SK-N-SH treated with all-trans-retinoic acid at 6 μM for 48 hours (cell line): Measurements from ENCODE around the gene KCNK5.

Experiments
- ATAC-seq: fragments of 200-7000 bp; cut with Tn5 transposase; 3 replicates; pipeline ENCODE4 v1.9.1; 2020; ENCODE audit warnings: mild to moderate bottlenecking, moderate library complexity
- ARNTL ChIP-seq: fragments of 450-650 bp; formaldehyde crosslinking; IDR thresholded peaks from 2 replicates; pipeline ENCODE4 v1.5.0; 2020; ENCODE audit warnings: low read depth, mild to moderate bottlenecking, moderate library complexity, borderline replicate concordance
- BACH2 ChIP-seq: fragments of 250-450 bp; sonication (Bioruptor Pico); IDR thresholded peaks from 2 replicates; pipeline ENCODE4 v1.9.0; 2021; ENCODE audit warnings: mild to moderate bottlenecking, borderline replicate concordance
- CREB5 ChIP-seq: fragments of 250-450 bp; sonication (Bioruptor Pico); IDR thresholded peaks from 2 replicates; pipeline ENCODE4 v1.5.1; 2020; ENCODE audit warnings: low read depth, mild to moderate bottlenecking, moderate library complexity
- CSDC2 ChIP-seq: fragments of 250-450 bp; sonication (Bioruptor Pico); IDR thresholded peaks from 2 replicates; pipeline ENCODE4 v1.5.0; 2020; ENCODE audit warnings: mild to moderate bottlenecking, moderate library complexity
- CSRNP3 ChIP-seq: fragments of 250-450 bp; sonication (Bioruptor Pico); IDR thresholded peaks from 2 replicates; pipeline ENCODE4 v1.5.1; 2021; ENCODE audit warnings: mild to moderate bottlenecking, moderate library complexity
- ESRRG ChIP-seq: fragments of 250-450 bp; sonication (Bioruptor Pico); IDR thresholded peaks from 2 replicates; pipeline ENCODE4 v1.6.1; 2021; ENCODE audit warnings: mild to moderate bottlenecking
- GLIS3 ChIP-seq: fragments of 250-450 bp; sonication (Bioruptor Pico); IDR thresholded peaks from 2 replicates; pipeline ENCODE4 v1.5.0; 2020; ENCODE audit warnings: mild to moderate bottlenecking, moderate library complexity
- ISL1 ChIP-seq: fragments of 250-450 bp; sonication (Bioruptor Pico); IDR thresholded peaks from 2 replicates; pipeline ENCODE4 v2.1.2; 2022; ENCODE audit warnings: mild to moderate bottlenecking, moderate library complexity
- OSR1 ChIP-seq: fragments of 250-450 bp; sonication (Bioruptor Pico); IDR thresholded peaks from 2 replicates; pipeline ENCODE4 v1.8.0; 2022; ENCODE audit warnings: moderate library complexity, mild to moderate bottlenecking, inconsistent platforms
- PATZ1 ChIP-seq: fragments of 250-450 bp; sonication (Bioruptor Pico); IDR thresholded peaks from 2 replicates; pipeline ENCODE4 v1.8.0; 2020; ENCODE audit warnings: mild to moderate bottlenecking, moderate library complexity, borderline replicate concordance
- POU6F1 ChIP-seq: fragments of 250-450 bp; sonication (Bioruptor Pico); IDR thresholded peaks from 2 replicates; pipeline ENCODE4 v1.8.0; 2021; ENCODE audit warnings: low read depth, mild to moderate bottlenecking, moderate library complexity, borderline replicate concordance
- PPARA ChIP-seq: fragments of 250-450 bp; sonication (Bioruptor Pico); IDR thresholded peaks from 2 replicates; pipeline ENCODE4 v1.5.0; 2020; ENCODE audit warnings: mild to moderate bottlenecking, borderline replicate concordance
- RARB ChIP-seq: fragments of 250-450 bp; sonication (Bioruptor Pico); IDR thresholded peaks from 2 replicates; pipeline ENCODE4 v1.8.0; 2021; ENCODE audit warnings: mild to moderate bottlenecking, moderate library complexity
- SNAI2 ChIP-seq: fragments of 250-450 bp; sonication (Bioruptor Pico); IDR thresholded peaks from 2 replicates; pipeline ENCODE4 v1.5.0; 2020; ENCODE audit warnings: mild to moderate bottlenecking, moderate library complexity
- TCF4 ChIP-seq: fragments of 250-450 bp; sonication (Bioruptor Pico); IDR thresholded peaks from 2 replicates; pipeline ENCODE4 v1.8.0; 2021; ENCODE audit warnings: mild to moderate bottlenecking, moderate library complexity, borderline replicate concordance
- TOX ChIP-seq: fragments of 250-450 bp; sonication (Bioruptor Pico); IDR thresholded peaks from 2 replicates; pipeline ENCODE4 v1.8.0; 2021; ENCODE audit warnings: mild to moderate bottlenecking, moderate library complexity, borderline replicate concordance
- TSHZ2 ChIP-seq: fragments of 250-450 bp; sonication (Bioruptor Pico); IDR thresholded peaks from 2 replicates; pipeline ENCODE4 v1.5.0; 2020; ENCODE audit warnings: mild to moderate bottlenecking, moderate library complexity
- ZC3H10 ChIP-seq: fragments of 250-450 bp; sonication (Bioruptor Pico); IDR thresholded peaks from 2 replicates; pipeline ENCODE4 v1.5.1; 2021; ENCODE audit warnings: mild to moderate bottlenecking, moderate library complexity
- ZFP3 ChIP-seq: fragments of 250-450 bp; sonication (Bioruptor Pico); IDR thresholded peaks from 2 replicates; pipeline ENCODE4 v1.5.0; 2020; ENCODE audit warnings: mild to moderate bottlenecking, moderate library complexity
- ZFP30 ChIP-seq: fragments of 450-650 bp; formaldehyde crosslinking; IDR thresholded peaks from 2 replicates; pipeline ENCODE4 v1.5.0; 2022; ENCODE audit warnings: mild to moderate bottlenecking, moderate library complexity
- ZNF565 ChIP-seq: fragments of 450-650 bp; formaldehyde crosslinking; conservative IDR thresholded peaks from 2 replicates; pipeline ENCODE4 v1.5.0; 2020; ENCODE audit warnings: low read depth, mild to moderate bottlenecking, moderate library complexity
- ZNF8 ChIP-seq: fragments of 450-650 bp; formaldehyde crosslinking; IDR thresholded peaks from 2 replicates; pipeline ENCODE4 v1.5.0; 2020; ENCODE audit warnings: mild to moderate bottlenecking, moderate library complexity

The KCNK5 gene

GRCh38 chr6:39172377-39172757 lies 56.9 kb downstream of the KCNK5 start:
- ATAC-seq: no peak
- TF ChIP-seq ZNF565 (CRISPR knock-in tag) (no peak), ESRRG (CRISPR knock-in tag) (no peak), ZFP30 (CRISPR knock-in tag) (no peak), POU6F1 (CRISPR knock-in tag) (no peak), ZC3H10 (CRISPR knock-in tag) (no peak), CSDC2 (CRISPR knock-in tag) (no peak), CREB5 (no peak), OSR1 (no peak), SNAI2 (no peak), RARB (no peak), PPARA (no peak), ISL1 (CRISPR knock-in tag) (no peak), PATZ1 (CRISPR knock-in tag) (no peak), CSRNP3 (CRISPR knock-in tag) (no peak), TOX (CRISPR knock-in tag) (no peak), GLIS3 (CRISPR knock-in tag) (no peak), TSHZ2 (CRISPR knock-in tag) (no peak), ZNF8 (CRISPR knock-in tag) (no peak)

- no peak for ATAC-seq
- TF ChIP-seq ZFP30 (CRISPR knock-in tag) (no peak), ZFP3 (CRISPR knock-in tag) (no peak), ISL1 (CRISPR knock-in tag) (no peak), TOX (CRISPR knock-in tag) (no peak), PPARA (no peak), CSDC2 (CRISPR knock-in tag) (no peak), ESRRG (CRISPR knock-in tag) (no peak), ARNTL (CRISPR knock-in tag) (no peak), CREB5 (no peak), CSRNP3 (CRISPR knock-in tag) (no peak), BACH2 (CRISPR knock-in tag) (no peak), TSHZ2 (CRISPR knock-in tag) (no peak), TCF4 (no peak), SNAI2 (no peak)
Measured at GRCh38 chr6:39171489-39172376, 57.5 kb downstream of the KCNK5 start.
